SK-N-SH (cell line): Measurements from ENCODE around the gene AUTS2.

Experiments
- CHD2 ChIP-seq: fragments of 150-350 bp; IDR thresholded peaks from 2 replicates; pipeline ENCODE4 v1.6.1; 2018; ENCODE audit warnings: low read length; ENCODE audit not compliant: partially characterized antibody
- CTCF ChIP-seq: fragments of 200-600 bp; sonication (generic); IDR thresholded peaks from 2 replicates; pipeline ENCODE4 v1.6.1; 2017; ENCODE audit warnings: antibody characterized with exemption, mild to moderate bottlenecking, moderate library complexity
- ELF1 ChIP-seq: IDR thresholded peaks from 2 replicates; pipeline ENCODE4 v1.4.0; 2012
- EZH2phosphoT487 ChIP-seq: fragments of 200-600 bp; sonication (generic); IDR thresholded peaks from 2 replicates; pipeline ENCODE4 v1.6.1; 2017; ENCODE audit warnings: low read depth, mixed run types, mild to moderate bottlenecking, antibody characterized with exemption, moderate library complexity, borderline replicate concordance
- FOXJ3 ChIP-seq: sonication (generic); formaldehyde crosslinking; IDR thresholded peaks from 2 replicates; pipeline ENCODE4 v1.5.1; 2020; ENCODE audit warnings: mild to moderate bottlenecking, missing genetic modification reagents
- NRF1 ChIP-seq: IDR thresholded peaks from 2 replicates; pipeline ENCODE4 v1.6.1; 2012; ENCODE audit warnings: low read depth, mild to moderate bottlenecking, low read length
- POLR2AphosphoS5 ChIP-seq: IDR thresholded peaks from 2 replicates; pipeline ENCODE4 v1.6.1; 2012; ENCODE audit warnings: low read depth, low read length
- RCOR1 ChIP-seq: fragments of 150-350 bp; IDR thresholded peaks from 2 replicates; pipeline ENCODE4 v1.6.1; 2017; ENCODE audit warnings: antibody characterized with exemption, low read length
- YY1 ChIP-seq: IDR thresholded peaks from 2 replicates; pipeline ENCODE4 v1.4.0; 2012; ENCODE audit warnings: low read depth, mild to moderate bottlenecking
- TF ChIP-seq, protein P1 (sequence below): IDR thresholded peaks from 2 replicates; pipeline ENCODE4 v1.4.0; 2012; ENCODE audit warnings: low read depth
- TF ChIP-seq, protein P2 (sequence below): IDR thresholded peaks from 2 replicates; pipeline ENCODE4 v1.6.1; 2012; ENCODE audit warnings: mild to moderate bottlenecking, low read depth, low read length, moderate library complexity

- no peak for TF ChIP-seq FOXJ3 (CRISPR knock-in tag)
- TF ChIP-seq CTCF, result no peak
- TF ChIP-seq POLR2AphosphoS5, result no peak
- no peak for TF ChIP-seq YY1
- no peak for TF ChIP-seq NRF1
- TF ChIP-seq, protein P1, sequence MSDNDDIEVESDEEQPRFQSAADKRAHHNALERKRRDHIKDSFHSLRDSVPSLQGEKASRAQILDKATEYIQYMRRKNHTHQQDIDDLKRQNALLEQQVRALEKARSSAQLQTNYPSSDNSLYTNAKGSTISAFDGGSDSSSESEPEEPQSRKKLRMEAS, result no peak
- TF ChIP-seq, protein P2, sequence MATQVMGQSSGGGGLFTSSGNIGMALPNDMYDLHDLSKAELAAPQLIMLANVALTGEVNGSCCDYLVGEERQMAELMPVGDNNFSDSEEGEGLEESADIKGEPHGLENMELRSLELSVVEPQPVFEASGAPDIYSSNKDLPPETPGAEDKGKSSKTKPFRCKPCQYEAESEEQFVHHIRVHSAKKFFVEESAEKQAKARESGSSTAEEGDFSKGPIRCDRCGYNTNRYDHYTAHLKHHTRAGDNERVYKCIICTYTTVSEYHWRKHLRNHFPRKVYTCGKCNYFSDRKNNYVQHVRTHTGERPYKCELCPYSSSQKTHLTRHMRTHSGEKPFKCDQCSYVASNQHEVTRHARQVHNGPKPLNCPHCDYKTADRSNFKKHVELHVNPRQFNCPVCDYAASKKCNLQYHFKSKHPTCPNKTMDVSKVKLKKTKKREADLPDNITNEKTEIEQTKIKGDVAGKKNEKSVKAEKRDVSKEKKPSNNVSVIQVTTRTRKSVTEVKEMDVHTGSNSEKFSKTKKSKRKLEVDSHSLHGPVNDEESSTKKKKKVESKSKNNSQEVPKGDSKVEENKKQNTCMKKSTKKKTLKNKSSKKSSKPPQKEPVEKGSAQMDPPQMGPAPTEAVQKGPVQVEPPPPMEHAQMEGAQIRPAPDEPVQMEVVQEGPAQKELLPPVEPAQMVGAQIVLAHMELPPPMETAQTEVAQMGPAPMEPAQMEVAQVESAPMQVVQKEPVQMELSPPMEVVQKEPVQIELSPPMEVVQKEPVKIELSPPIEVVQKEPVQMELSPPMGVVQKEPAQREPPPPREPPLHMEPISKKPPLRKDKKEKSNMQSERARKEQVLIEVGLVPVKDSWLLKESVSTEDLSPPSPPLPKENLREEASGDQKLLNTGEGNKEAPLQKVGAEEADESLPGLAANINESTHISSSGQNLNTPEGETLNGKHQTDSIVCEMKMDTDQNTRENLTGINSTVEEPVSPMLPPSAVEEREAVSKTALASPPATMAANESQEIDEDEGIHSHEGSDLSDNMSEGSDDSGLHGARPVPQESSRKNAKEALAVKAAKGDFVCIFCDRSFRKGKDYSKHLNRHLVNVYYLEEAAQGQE, result no peak
- no peak for TF ChIP-seq ELF1
- no peak for TF ChIP-seq EZH2phosphoT487
- no peak for TF ChIP-seq CHD2
- TF ChIP-seq RCOR1, result no peak
These were observed 188.6 kb downstream of the AUTS2 start for GRCh38 chr7:69786730-69787395.
